ENCODE results near the gene SUSD3.

Gene SUSD3

DNA sequence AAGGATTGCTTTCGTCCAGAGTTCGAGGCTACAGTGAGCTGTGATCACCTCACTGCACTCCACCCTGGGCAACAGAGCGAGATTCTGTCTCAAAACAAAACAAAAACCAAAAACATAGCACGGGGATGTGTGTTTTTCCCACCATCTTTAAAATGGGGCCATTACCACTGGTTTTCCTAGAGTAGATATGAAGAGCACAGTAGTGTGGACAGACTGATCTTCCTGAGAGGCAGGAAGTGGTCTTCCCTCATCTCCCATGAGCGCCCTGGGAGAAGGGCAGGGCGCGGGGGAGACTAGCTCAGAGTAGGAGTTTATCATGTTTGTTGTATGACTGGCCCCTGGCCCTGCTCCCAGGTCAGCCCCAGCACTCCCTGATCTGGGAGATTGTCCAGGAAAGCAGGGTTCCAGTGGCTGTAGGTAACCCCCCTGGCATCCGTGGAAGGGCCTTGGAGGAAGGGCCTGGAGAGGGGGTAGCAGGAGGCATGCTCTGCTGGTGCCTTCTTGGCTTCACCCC is 2.3 kb downstream of the SUSD3 start:
- no peaks in the 10 kb centered on the region for H3K9me3 ChIP-seq (ENCODE audit: insufficient read depth, low read length)
- H3K36me3 ChIP-seq (replicated peaks; ENCODE audit: low read depth, low read length), result no peaks in the 10 kb centered on the region
- peaks cover 14% of the 10 kb centered on the region for H3K79me2 ChIP-seq (ENCODE audit: low read length)
- no peak overlapping the region for H3K9ac ChIP-seq (ENCODE audit: low read length)
- H3K4me1 ChIP-seq (ENCODE audit: low read length), result peaks cover 46% of the 10 kb centered on the region
- H3K4me2 ChIP-seq (ENCODE audit: low read length), result peak overlapping the region; percentile 100
- H3K27me3 ChIP-seq (ENCODE audit: low read depth, low read length), result no peaks in the 10 kb centered on the region
- H2AFZ ChIP-seq (ENCODE audit: low read depth, low read length), result no peak overlapping the region
- H3K27ac ChIP-seq (ENCODE audit: low read length), result no peak overlapping the region
- 0 out of 2 replicates have a peak, but pooled peaks cover 6% of the 10 kb centered on the region for H4K20me1 ChIP-seq (ENCODE audit: insufficient read depth, low read length)
- no peak for TF ChIP-seq EZH2phosphoT487 (IDR thresholded peaks at IDR 0.05; ENCODE audit: low read depth)
- H3K4me3 ChIP-seq (ENCODE audit: low read length), result 0 out of 2 replicates have a peak overlapping the region, but pooled peaks have one; percentile 6

DNA sequence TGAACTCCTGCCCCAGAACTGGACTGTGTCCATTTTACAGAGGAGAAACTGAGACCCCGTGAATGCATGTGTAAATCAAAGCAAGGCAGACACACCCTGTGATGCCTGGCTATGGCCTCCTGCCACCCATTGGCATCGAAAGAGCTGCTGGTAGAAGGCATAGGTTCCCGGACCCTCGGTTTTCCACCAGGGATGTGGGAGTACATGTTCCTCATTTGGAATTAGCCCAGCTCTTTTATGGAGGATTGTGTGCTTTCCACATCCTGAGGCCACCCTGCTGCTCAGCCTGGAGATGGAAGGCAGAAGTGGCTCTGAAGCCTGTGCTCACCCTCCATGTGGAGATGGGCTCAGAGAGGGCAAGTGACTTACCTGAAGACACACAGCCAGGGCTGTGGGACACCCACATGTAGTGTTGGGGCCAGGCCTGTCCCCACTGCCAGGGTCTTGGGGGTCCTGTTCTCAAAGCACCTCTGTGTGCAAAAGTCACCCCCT is 2.8 kb downstream of the SUSD3 start:
- no peaks in the 10 kb centered on the region for H3K27me3 ChIP-seq (ENCODE audit: low read depth, low read length)
- peaks cover 46% of the 10 kb centered on the region for H3K4me1 ChIP-seq (ENCODE audit: low read length)
- H3K36me3 ChIP-seq (replicated peaks; ENCODE audit: low read depth, low read length), result no peaks in the 10 kb centered on the region
- H3K4me2 ChIP-seq (ENCODE audit: low read length), result peak overlapping the region; percentile 100
- H3K9ac ChIP-seq (ENCODE audit: low read length), result no peak overlapping the region
- peaks cover 14% of the 10 kb centered on the region for H3K79me2 ChIP-seq (ENCODE audit: low read length)
- H3K4me3 ChIP-seq (ENCODE audit: low read length), result peak overlapping the region; percentile 50; the same call in 1 of the 2 replicates
- TF ChIP-seq, protein P1, sequence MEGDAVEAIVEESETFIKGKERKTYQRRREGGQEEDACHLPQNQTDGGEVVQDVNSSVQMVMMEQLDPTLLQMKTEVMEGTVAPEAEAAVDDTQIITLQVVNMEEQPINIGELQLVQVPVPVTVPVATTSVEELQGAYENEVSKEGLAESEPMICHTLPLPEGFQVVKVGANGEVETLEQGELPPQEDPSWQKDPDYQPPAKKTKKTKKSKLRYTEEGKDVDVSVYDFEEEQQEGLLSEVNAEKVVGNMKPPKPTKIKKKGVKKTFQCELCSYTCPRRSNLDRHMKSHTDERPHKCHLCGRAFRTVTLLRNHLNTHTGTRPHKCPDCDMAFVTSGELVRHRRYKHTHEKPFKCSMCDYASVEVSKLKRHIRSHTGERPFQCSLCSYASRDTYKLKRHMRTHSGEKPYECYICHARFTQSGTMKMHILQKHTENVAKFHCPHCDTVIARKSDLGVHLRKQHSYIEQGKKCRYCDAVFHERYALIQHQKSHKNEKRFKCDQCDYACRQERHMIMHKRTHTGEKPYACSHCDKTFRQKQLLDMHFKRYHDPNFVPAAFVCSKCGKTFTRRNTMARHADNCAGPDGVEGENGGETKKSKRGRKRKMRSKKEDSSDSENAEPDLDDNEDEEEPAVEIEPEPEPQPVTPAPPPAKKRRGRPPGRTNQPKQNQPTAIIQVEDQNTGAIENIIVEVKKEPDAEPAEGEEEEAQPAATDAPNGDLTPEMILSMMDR (IDR thresholded peaks at IDR 0.05; ENCODE audit: low read depth, low read length), result no peak
- no peak for TF ChIP-seq EZH2phosphoT487 (IDR thresholded peaks at IDR 0.05; ENCODE audit: low read depth)
- 0 out of 2 replicates have a peak, but pooled peaks cover 6% of the 10 kb centered on the region for H4K20me1 ChIP-seq (ENCODE audit: insufficient read depth, low read length)
- peak overlapping the region; percentile 26; the same call in 1 of the 2 replicates for H3K27ac ChIP-seq (ENCODE audit: low read length)
- no peak overlapping the region for H2AFZ ChIP-seq (ENCODE audit: low read depth, low read length)
- H3K9me3 ChIP-seq (ENCODE audit: insufficient read depth, low read length), result no peaks in the 10 kb centered on the region

DNA sequence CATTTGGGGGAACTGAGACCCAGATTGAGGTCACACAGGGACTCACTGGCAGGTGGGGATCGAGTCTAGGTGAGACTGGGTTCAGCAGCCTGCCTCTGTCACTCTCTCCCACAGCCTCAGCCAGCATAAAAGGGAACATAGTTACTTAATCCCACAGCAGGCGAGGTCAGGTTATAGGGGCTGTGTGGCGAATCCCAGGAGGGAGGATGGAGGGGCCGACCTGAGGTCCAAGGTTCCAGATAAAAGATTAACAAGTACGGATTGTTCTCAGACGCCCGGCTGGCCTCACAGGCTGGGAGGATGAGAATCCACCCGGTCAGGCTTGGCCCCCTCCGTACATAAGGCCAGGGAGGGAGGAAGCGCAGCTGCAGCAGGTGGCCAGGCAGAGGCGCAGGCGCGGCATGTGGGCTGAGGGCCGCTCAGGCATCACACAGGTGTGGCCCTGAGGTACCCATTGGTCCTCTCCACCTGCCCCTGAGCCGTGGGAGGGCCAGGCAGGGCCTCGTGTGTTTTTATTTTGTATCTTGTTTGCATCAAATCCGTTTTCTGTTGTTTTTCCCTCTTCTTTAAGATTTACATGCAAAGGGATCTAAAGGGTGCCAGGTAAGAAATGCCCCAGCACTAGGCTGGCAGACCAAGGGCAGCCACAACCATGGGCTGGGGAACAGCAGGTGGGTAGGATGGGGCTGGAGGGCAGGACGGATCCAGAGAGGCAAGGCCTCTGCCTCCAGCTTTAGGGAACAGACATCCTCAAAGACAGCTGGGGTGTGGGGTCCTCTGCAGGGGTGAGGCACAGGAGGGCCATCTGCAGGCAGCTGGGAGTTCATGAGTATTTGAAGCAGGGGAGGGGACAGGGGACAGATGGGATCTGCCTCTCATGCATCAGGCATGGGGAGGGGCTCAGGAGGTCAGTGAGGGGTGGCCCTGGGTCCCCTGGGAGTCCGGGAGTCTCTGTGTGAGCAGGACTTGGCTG is 3.6 kb downstream of the SUSD3 start:
- Histone ChIP-seq H3K4me3 (ENCODE audit: low read length) (peak overlapping the region; percentile 50), H3K27me3 (ENCODE audit: low read depth, low read length) (no peaks in the 10 kb centered on the region), H3K9me3 (ENCODE audit: insufficient read depth, low read length) (no peaks in the 10 kb centered on the region), H3K9ac (ENCODE audit: low read length) (peak overlapping the region; percentile 18; the same call in 1 of the 2 replicates), H3K4me1 (ENCODE audit: low read length) (peaks cover 46% of the 10 kb centered on the region), H3K79me2 (ENCODE audit: low read length) (peaks cover 14% of the 10 kb centered on the region), H4K20me1 (ENCODE audit: insufficient read depth, low read length) (0 out of 2 replicates have a peak, but pooled peaks cover 6% of the 10 kb centered on the region), H3K36me3 (replicated peaks; ENCODE audit: low read depth, low read length) (no peaks in the 10 kb centered on the region), H3K27ac (ENCODE audit: low read length) (peak overlapping the region; percentile 26), H2AFZ (ENCODE audit: low read depth, low read length) (no peak overlapping the region), H3K4me2 (ENCODE audit: low read length) (peak overlapping the region; percentile 100)
- TF ChIP-seq, protein P1 (IDR thresholded peaks at IDR 0.05; ENCODE audit: low read depth, low read length), result peak; percentile 25
- TF ChIP-seq EZH2phosphoT487 (IDR thresholded peaks at IDR 0.05; ENCODE audit: low read depth), result no peak

DNA sequence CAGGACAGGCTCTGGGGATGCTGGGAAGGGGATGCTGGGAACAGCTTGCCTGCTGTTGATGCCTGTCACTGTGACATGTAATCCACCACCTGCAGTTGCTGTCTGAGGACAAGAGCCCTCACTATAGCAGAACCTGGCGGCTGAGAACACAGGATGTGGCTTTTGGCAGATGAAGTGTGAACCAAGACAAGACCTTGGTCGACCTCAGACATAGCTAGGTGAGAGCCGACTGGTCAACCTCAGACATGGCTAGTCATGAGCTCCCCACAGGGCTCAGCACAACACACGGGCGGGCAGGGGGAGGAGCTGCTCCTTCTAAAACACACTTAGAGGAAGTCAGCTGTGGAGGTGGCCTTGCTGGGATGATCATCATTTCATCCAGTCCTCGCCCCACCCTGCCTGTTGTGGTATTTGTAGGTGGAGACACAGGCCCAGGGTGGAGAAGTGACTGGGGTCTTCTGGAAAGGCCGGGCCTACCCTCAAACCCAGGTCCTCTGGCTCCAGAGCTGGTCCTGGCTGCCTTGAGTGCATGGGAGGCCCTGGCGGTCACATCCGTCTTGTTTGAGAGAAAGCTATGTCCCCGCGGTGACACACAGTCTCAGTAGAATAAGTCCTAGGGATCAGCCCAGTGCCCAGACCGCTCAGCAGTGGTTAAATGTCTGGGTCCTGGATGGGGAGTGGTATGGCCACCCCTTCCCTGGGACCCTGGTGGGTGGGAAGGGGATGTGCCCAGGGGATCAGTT is 6.1 kb downstream of the SUSD3 start:
- Histone ChIP-seq H4K20me1 (ENCODE audit: insufficient read depth, low read length) (0 out of 2 replicates have a peak, but pooled peaks cover 6% of the 10 kb centered on the region), H3K9ac (ENCODE audit: low read length) (no peak overlapping the region), H3K27me3 (ENCODE audit: low read depth, low read length) (no peaks in the 10 kb centered on the region), H3K4me1 (ENCODE audit: low read length) (peaks cover 40% of the 10 kb centered on the region), H3K9me3 (ENCODE audit: insufficient read depth, low read length) (no peaks in the 10 kb centered on the region), H2AFZ (ENCODE audit: low read depth, low read length) (no peak overlapping the region), H3K36me3 (replicated peaks; ENCODE audit: low read depth, low read length) (no peaks in the 10 kb centered on the region), H3K4me2 (ENCODE audit: low read length) (no peak overlapping the region), H3K4me3 (ENCODE audit: low read length) (no peak overlapping the region), H3K27ac (ENCODE audit: low read length) (no peak overlapping the region), H3K79me2 (ENCODE audit: low read length) (peaks cover 14% of the 10 kb centered on the region)
- TF ChIP-seq EZH2phosphoT487 (IDR thresholded peaks at IDR 0.05; ENCODE audit: low read depth), result no peak
- TF ChIP-seq, protein P1 (IDR thresholded peaks at IDR 0.05; ENCODE audit: low read depth, low read length), result no peak
